SJCRH30 (cell line): ENCODE results near the gene TTC4. TPM values are rescaled to one million over a fixed set of nuclear protein-coding genes. Genes with fewer than 3 reads are reported as not detected.

Source experiments
- total RNA-seq: library from RNA; depleted of rRNA; stranded (reverse); fragments of >200 nt; shearing (Covaris generic); gene quantifications from 2 replicates; pipeline ENCODE4 v1.2.3, GENCODE V29; 2014; rRNA removed

The TTC4 gene
- total RNA-seq, 1 experiment from 2014 or later, result 38.9 TPM

Other genes starting within 250 kb of the TTC4 start
- 4.3 and 4.4 TPM in 2 replicates for gene ACOT11, start 167.6 kb upstream of the TTC4 start, total RNA-seq
- not detected in 2 replicates for gene FAM151A, start 92.3 kb upstream of the TTC4 start, total RNA-seq
- gene MROH7, start 74.1 kb upstream of the TTC4 start, total RNA-seq, result not detected in 2 replicates
- gene PARS2, start 48.7 kb downstream of the TTC4 start, total RNA-seq, result 9.8 and 11.8 TPM in 2 replicates
- not detected in 2 replicates for gene TTC22, start 85.5 kb downstream of the TTC4 start, total RNA-seq
- gene DHCR24, start 171.3 kb downstream of the TTC4 start, total RNA-seq, result 45.5 and 45.6 TPM in 2 replicates